BE2C (cell line): ENCODE results near the gene ZNF628. TPM values are rescaled to one million over a fixed set of nuclear protein-coding genes. Genes with fewer than 3 reads are reported as not detected.

Experiments used
- DNase-seq: peaks from one replicate; pipeline ENCODE4 v3.0.0-alpha.2; 2020
- H3K27me3 ChIP-seq: fragments of 250-450 bp; sonication (Bioruptor Pico); 2 replicates; pipeline ENCODE4 v1.5.1; 2020; ENCODE audit warnings: mild to moderate bottlenecking
- H3K36me3 ChIP-seq: fragments of 250-450 bp; sonication (Bioruptor Pico); 2 replicates; pipeline ENCODE4 v1.5.1; 2020; ENCODE audit warnings: mild to moderate bottlenecking
- H3K4me1 ChIP-seq: fragments of 250-450 bp; sonication (Bioruptor Pico); 2 replicates; pipeline ENCODE4 v1.5.1; 2020
- H3K4me3 ChIP-seq: 2 replicates; pipeline ENCODE4 v1.5.1; 2011; ENCODE audit warnings: low read depth, low read length
- H3K9me3 ChIP-seq: fragments of 250-450 bp; sonication (Bioruptor Pico); 2 replicates; pipeline ENCODE4 v1.5.1; 2020
- polyA plus RNA-seq: library from polyadenylated mRNA; unstranded; fragments of >200 nt; gene quantifications from one replicate; pipeline ENCODE4 v1.2.1, GENCODE V29; 2012; ENCODE audit warnings: low read depth, missing spikeins; ENCODE audit not compliant: insufficient read length, insufficient read depth
- TF ChIP-seq, protein P1 (sequence below): IDR thresholded peaks from 2 replicates; pipeline ENCODE4 v1.5.1; 2012; ENCODE audit warnings: mild to moderate bottlenecking, low read depth, low read length

ZNF628 gene
- 18.3 TPM for polyA plus RNA-seq

GRCh38 chr19:55476100-55476775 is at the start of gene ZNF628:
Gene ZNF628, plus strand, starts transcription at chr19:55476617. Its CDS starts 3,294 bp downstream, at chr19:55479911.
- H3K4me1 ChIP-seq: peaks cover 5% of the 10 kb centered on the region; the same call in 1 of the 2 replicates
- no peaks in the 10 kb centered on the region for H3K27me3 ChIP-seq
- H3K9me3 ChIP-seq: no peaks in the 10 kb centered on the region; the same call in 1 of the 2 replicates
- H3K36me3 ChIP-seq: peaks cover 1% of the 10 kb centered on the region; the same call in 1 of the 2 replicates
- H3K4me3 ChIP-seq: peak within 1 kb of the TSS; percentile 85
- DNase-seq: peak; percentile 99
- TF ChIP-seq, protein P1, sequence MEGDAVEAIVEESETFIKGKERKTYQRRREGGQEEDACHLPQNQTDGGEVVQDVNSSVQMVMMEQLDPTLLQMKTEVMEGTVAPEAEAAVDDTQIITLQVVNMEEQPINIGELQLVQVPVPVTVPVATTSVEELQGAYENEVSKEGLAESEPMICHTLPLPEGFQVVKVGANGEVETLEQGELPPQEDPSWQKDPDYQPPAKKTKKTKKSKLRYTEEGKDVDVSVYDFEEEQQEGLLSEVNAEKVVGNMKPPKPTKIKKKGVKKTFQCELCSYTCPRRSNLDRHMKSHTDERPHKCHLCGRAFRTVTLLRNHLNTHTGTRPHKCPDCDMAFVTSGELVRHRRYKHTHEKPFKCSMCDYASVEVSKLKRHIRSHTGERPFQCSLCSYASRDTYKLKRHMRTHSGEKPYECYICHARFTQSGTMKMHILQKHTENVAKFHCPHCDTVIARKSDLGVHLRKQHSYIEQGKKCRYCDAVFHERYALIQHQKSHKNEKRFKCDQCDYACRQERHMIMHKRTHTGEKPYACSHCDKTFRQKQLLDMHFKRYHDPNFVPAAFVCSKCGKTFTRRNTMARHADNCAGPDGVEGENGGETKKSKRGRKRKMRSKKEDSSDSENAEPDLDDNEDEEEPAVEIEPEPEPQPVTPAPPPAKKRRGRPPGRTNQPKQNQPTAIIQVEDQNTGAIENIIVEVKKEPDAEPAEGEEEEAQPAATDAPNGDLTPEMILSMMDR: no peak

GRCh38 chr19:55431183-55431582 is 45.2 kb upstream of the ZNF628 start:
- TF ChIP-seq, protein P1: no peak
- no peaks in the 10 kb centered on the region; the same call in 1 of the 2 replicates for H3K27me3 ChIP-seq
- H3K36me3 ChIP-seq: no peaks in the 10 kb centered on the region
- H3K4me1 ChIP-seq: no peaks in the 10 kb centered on the region
- DNase-seq: no peak
- H3K9me3 ChIP-seq: no peaks in the 10 kb centered on the region
- no peak overlapping the region for H3K4me3 ChIP-seq

GRCh38 chr19:55432241-55432959 is 44.0 kb upstream of the ZNF628 start:
- no peaks in the 10 kb centered on the region for H3K9me3 ChIP-seq
- TF ChIP-seq, protein P1: no peak
- DNase-seq: no peak
- no peaks in the 10 kb centered on the region for H3K4me1 ChIP-seq
- no peak overlapping the region for H3K4me3 ChIP-seq
- H3K36me3 ChIP-seq: no peaks in the 10 kb centered on the region
- no peaks in the 10 kb centered on the region; the same call in 1 of the 2 replicates for H3K27me3 ChIP-seq

- H3K36me3 ChIP-seq: no peaks in the 10 kb centered on the region
- no peaks in the 10 kb centered on the region; the same call in 1 of the 2 replicates for H3K27me3 ChIP-seq
- H3K4me3 ChIP-seq: no peak overlapping the region
- TF ChIP-seq, protein P1: no peak
- no peaks in the 10 kb centered on the region for H3K9me3 ChIP-seq
- no peaks in the 10 kb centered on the region for H3K4me1 ChIP-seq
- DNase-seq: no peak
These were observed 43.1 kb upstream of the ZNF628 start for GRCh38 chr19:55433292-55433691.

DNA sequence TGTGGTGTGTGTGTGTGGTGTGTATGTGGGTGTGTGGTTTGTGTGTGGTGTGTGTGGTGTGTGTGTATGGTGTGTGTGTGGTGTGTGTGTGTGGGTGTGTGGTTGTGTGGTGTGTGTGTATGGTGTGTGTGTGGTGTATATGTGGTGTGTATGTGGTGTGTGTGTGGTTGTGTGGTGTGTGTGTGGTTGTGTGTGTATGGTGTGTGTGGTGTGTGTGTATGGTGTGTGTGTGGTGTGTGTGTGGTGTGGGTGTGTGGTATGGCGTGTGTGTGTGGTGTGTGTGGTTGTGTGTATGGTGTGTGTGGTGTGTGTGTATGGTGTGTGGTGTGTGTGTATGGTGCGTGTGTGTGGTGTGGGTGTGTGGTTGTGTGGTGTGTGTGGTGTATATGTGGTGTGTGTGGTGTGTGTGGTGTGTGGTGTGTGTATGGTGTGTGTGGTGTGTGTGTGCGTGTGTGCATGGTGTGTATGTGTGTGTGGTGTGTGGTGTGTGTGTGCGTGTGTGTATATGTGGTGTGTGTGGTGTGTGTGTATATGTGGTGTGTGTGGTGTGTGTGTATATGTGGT is 42.0 kb upstream of the ZNF628 start:
- DNase-seq: no peak
- no peaks in the 10 kb centered on the region for H3K9me3 ChIP-seq
- H3K4me3 ChIP-seq: no peak overlapping the region
- H3K27me3 ChIP-seq: no peaks in the 10 kb centered on the region
- no peaks in the 10 kb centered on the region for H3K4me1 ChIP-seq
- H3K36me3 ChIP-seq: no peaks in the 10 kb centered on the region
- TF ChIP-seq, protein P1: no peak
